HG02610 (cell line): ENCODE data around the gene KRT37.

Experiments used
- ATAC-seq: cut with Tn5 transposase; IDR thresholded peaks from one replicate; pipeline ENCODE4 v1.9.1; 2021; ENCODE audit warnings: mild to moderate bottlenecking, moderate library complexity; ENCODE audit not compliant: unreplicated experiment

KRT37 gene

DNA sequence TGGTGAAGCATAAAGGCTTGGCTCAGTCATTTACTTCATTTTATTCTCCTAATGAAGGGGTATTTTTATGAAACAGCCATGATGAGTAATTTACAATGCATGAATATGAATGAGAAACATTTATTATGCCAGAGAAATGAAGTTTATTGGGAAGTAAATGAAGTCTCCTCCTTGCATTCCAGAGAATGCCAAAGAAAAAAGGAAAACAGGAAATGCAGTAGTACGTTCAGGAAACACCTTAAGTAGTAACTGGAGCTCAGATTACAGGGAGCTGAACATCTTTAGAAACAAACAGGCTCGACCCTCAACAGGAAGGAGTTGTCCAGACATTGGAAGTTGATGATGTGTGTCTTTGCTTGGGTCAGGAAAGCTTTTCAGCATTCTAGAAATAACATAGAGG is 46.8 kb downstream of the KRT37 start:
- no peak for ATAC-seq
